GM12873 (cell line): ENCODE measurements around the gene CALN1.

Source experiments
- CTCF ChIP-seq: IDR thresholded peaks from 2 replicates; pipeline ENCODE4 v1.5.1; 2012; ENCODE audit warnings: low read depth, mild to moderate bottlenecking, moderate library complexity, low read length, control low read depth; ENCODE audit not compliant: insufficient read depth; ENCODE audit errors: missing control alignments

Gene CALN1

GRCh38 chr7:71976645-71977044 is 435.5 kb downstream of the CALN1 start:
- no peak for TF ChIP-seq CTCF

GRCh38 chr7:71974611-71975010 is 437.5 kb downstream of the CALN1 start:
- no peak for TF ChIP-seq CTCF

- TF ChIP-seq CTCF = no peak
These were observed 439.6 kb downstream of the CALN1 start for GRCh38 chr7:71972534-71972933.

- no peak for TF ChIP-seq CTCF
These were observed 441.4 kb downstream of the CALN1 start for GRCh38 chr7:71970725-71971124.

GRCh38 chr7:71962636-71963035 is 449.5 kb downstream of the CALN1 start:
- no peak for TF ChIP-seq CTCF

- no peak for TF ChIP-seq CTCF
These were observed 450.9 kb downstream of the CALN1 start for GRCh38 chr7:71961283-71961682.

- TF ChIP-seq CTCF = no peak
These were observed 470.0 kb downstream of the CALN1 start for GRCh38 chr7:71942115-71942514.

- no peak for TF ChIP-seq CTCF
These were observed 474.2 kb downstream of the CALN1 start for GRCh38 chr7:71937840-71938371.
